ENCODE measurements around the gene BCAS3. TPM values are rescaled to one million over a fixed set of nuclear protein-coding genes. Genes with fewer than 3 reads are reported as not detected.
"Not testable (repeated sequence)": the region's sequence is repeated elsewhere in the genome, so short reads cannot be mapped to it uniquely, and the experiment has no call there.

The BCAS3 gene
- total RNA-seq, 1 experiment from 2014 or later, result 14.3 TPM

- Histone ChIP-seq H3K4me1 (replicated peaks) (peaks cover 13% of the 10 kb centered on the region), H3K27me3 (replicated peaks) (no peaks in the 10 kb centered on the region), H3K36me3 (no peaks in the 10 kb centered on the region), H3K9me3 (replicated peaks) (no peaks in the 10 kb centered on the region), H3K4me3 (no peak overlapping the region), H3K27ac (no peak overlapping the region)
- no peak for DNase-seq (ENCODE audit: low read depth in 1 of 2, low spot score in 2 of 2)
Measured at GRCh38 chr17:60741031-60741430, 63.4 kb downstream of the BCAS3 start.

GRCh38 chr17:60743282-60743681 is 65.6 kb downstream of the BCAS3 start:
- H3K27ac ChIP-seq, result peak overlapping the region; percentile 75
- no peaks in the 10 kb centered on the region for H3K36me3 ChIP-seq
- DNase-seq (ENCODE audit: low read depth in 1 of 2, low spot score in 2 of 2), result no peak
- H3K4me1 ChIP-seq (replicated peaks), result peaks cover 13% of the 10 kb centered on the region
- no peak overlapping the region for H3K4me3 ChIP-seq
- H3K27me3 ChIP-seq (replicated peaks), result no peaks in the 10 kb centered on the region
- H3K9me3 ChIP-seq (replicated peaks), result no peaks in the 10 kb centered on the region

- peaks cover 13% of the 10 kb centered on the region for H3K4me1 ChIP-seq (replicated peaks)
Measured at GRCh38 chr17:60743799-60744198, 66.1 kb downstream of the BCAS3 start.

GRCh38 chr17:60744355-60744966 is 66.8 kb downstream of the BCAS3 start:
- H3K27ac ChIP-seq, result peak overlapping the region; percentile 75
- H3K4me1 ChIP-seq (replicated peaks), result peaks cover 13% of the 10 kb centered on the region
- H3K9me3 ChIP-seq (replicated peaks), result no peaks in the 10 kb centered on the region
- H3K36me3 ChIP-seq, result no peaks in the 10 kb centered on the region
- H3K4me3 ChIP-seq, result no peak overlapping the region
- DNase-seq (ENCODE audit: low read depth in 1 of 2, low spot score in 2 of 2), result no peak
- H3K27me3 ChIP-seq (replicated peaks), result no peaks in the 10 kb centered on the region

More at GRCh38 chr17:60743799-60744198, 66.1 kb downstream of the BCAS3 start:
- H3K4me3 ChIP-seq, result peak overlapping the region; percentile 10
- DNase-seq (ENCODE audit: low read depth in 1 of 2, low spot score in 2 of 2), result peak in 1 of 2 experiments; percentile 80
- H3K27me3 ChIP-seq (replicated peaks), result no peaks in the 10 kb centered on the region
- peak overlapping the region; percentile 75 for H3K27ac ChIP-seq
- H3K36me3 ChIP-seq, result no peaks in the 10 kb centered on the region
- H3K9me3 ChIP-seq (replicated peaks), result no peaks in the 10 kb centered on the region

- H3K27ac ChIP-seq, result no peak overlapping the region
- no peaks in the 10 kb centered on the region for H3K27me3 ChIP-seq (replicated peaks)
- no peaks in the 10 kb centered on the region for H3K36me3 ChIP-seq
- no peak for DNase-seq (ENCODE audit: low read depth in 1 of 2, low spot score in 2 of 2)
- H3K4me3 ChIP-seq, result no peak overlapping the region
- no peaks in the 10 kb centered on the region for H3K9me3 ChIP-seq (replicated peaks)
- H3K4me1 ChIP-seq (replicated peaks), result peaks cover 13% of the 10 kb centered on the region
Measured at GRCh38 chr17:60745544-60745943, 67.9 kb downstream of the BCAS3 start.

GRCh38 chr17:60747069-60747808 is 69.6 kb downstream of the BCAS3 start:
- no peaks in the 10 kb centered on the region for H3K9me3 ChIP-seq (replicated peaks)
- H3K27ac ChIP-seq, result no peak overlapping the region
- no peaks in the 10 kb centered on the region for H3K36me3 ChIP-seq
- peaks cover 13% of the 10 kb centered on the region for H3K4me1 ChIP-seq (replicated peaks)
- no peak for DNase-seq (ENCODE audit: low read depth in 1 of 2, low spot score in 2 of 2)
- H3K4me3 ChIP-seq, result no peak overlapping the region
- no peaks in the 10 kb centered on the region for H3K27me3 ChIP-seq (replicated peaks)

GRCh38 chr17:60748204-60748603 is 70.6 kb downstream of the BCAS3 start:
- H3K4me3 ChIP-seq, result no peak overlapping the region
- no peaks in the 10 kb centered on the region for H3K36me3 ChIP-seq
- no peaks in the 10 kb centered on the region for H3K9me3 ChIP-seq (replicated peaks)
- H3K27ac ChIP-seq, result no peak overlapping the region
- H3K4me1 ChIP-seq (replicated peaks), result peaks cover 13% of the 10 kb centered on the region
- no peak for DNase-seq (ENCODE audit: low read depth in 1 of 2, low spot score in 2 of 2)
- H3K27me3 ChIP-seq (replicated peaks), result no peaks in the 10 kb centered on the region

- Histone ChIP-seq H3K36me3 (no peaks in the 10 kb centered on the region), H3K4me1 (replicated peaks) (peaks cover 7% of the 10 kb centered on the region), H3K27ac (no peak overlapping the region), H3K4me3 (no peak overlapping the region), H3K9me3 (replicated peaks) (no peaks in the 10 kb centered on the region), H3K27me3 (replicated peaks) (no peaks in the 10 kb centered on the region)
- no peak for DNase-seq (ENCODE audit: low read depth in 1 of 2, low spot score in 2 of 2)
Measured at GRCh38 chr17:60749050-60749449, 71.4 kb downstream of the BCAS3 start.

GRCh38 chr17:60749708-60750107 is 72.1 kb downstream of the BCAS3 start:
- Histone ChIP-seq H3K4me3 (no peak overlapping the region), H3K36me3 (no peaks in the 10 kb centered on the region), H3K9me3 (replicated peaks) (no peaks in the 10 kb centered on the region), H3K27ac (no peak overlapping the region), H3K4me1 (replicated peaks) (peaks cover under 1% of the 10 kb centered on the region), H3K27me3 (replicated peaks) (no peaks in the 10 kb centered on the region)
- DNase-seq (ENCODE audit: low read depth in 1 of 2, low spot score in 2 of 2), result no peak

- Histone ChIP-seq H3K36me3 (no peaks in the 10 kb centered on the region), H3K27me3 (replicated peaks) (no peaks in the 10 kb centered on the region), H3K4me3 (no peak overlapping the region), H3K4me1 (replicated peaks) (no peaks in the 10 kb centered on the region), H3K27ac (no peak overlapping the region), H3K9me3 (replicated peaks) (no peaks in the 10 kb centered on the region)
- DNase-seq (ENCODE audit: low read depth in 1 of 2, low spot score in 2 of 2), result no peak
Measured at GRCh38 chr17:60750640-60751039, 73.0 kb downstream of the BCAS3 start.

- Histone ChIP-seq H3K4me1 (replicated peaks) (no peaks in the 10 kb centered on the region), H3K9me3 (replicated peaks) (no peaks in the 10 kb centered on the region), H3K27me3 (replicated peaks) (no peaks in the 10 kb centered on the region), H3K4me3 (no peak overlapping the region), H3K36me3 (no peaks in the 10 kb centered on the region), H3K27ac (no peak overlapping the region)
- no peak for DNase-seq (ENCODE audit: low read depth in 1 of 2, low spot score in 2 of 2)
Measured at GRCh38 chr17:60751884-60752283, 74.2 kb downstream of the BCAS3 start.

- H3K27ac ChIP-seq, result no peak overlapping the region
- no peaks in the 10 kb centered on the region for H3K4me1 ChIP-seq (replicated peaks)
- no peak overlapping the region for H3K4me3 ChIP-seq
- no peaks in the 10 kb centered on the region for H3K27me3 ChIP-seq (replicated peaks)
- H3K36me3 ChIP-seq, result no peaks in the 10 kb centered on the region
- DNase-seq (ENCODE audit: low read depth in 1 of 2, low spot score in 2 of 2), result no peak
- no peaks in the 10 kb centered on the region for H3K9me3 ChIP-seq (replicated peaks)
Measured at GRCh38 chr17:60752873-60753577, 75.4 kb downstream of the BCAS3 start.

- H3K9me3 ChIP-seq (replicated peaks), result no peaks in the 10 kb centered on the region
- H3K36me3 ChIP-seq, result no peaks in the 10 kb centered on the region
- H3K27me3 ChIP-seq (replicated peaks), result no peaks in the 10 kb centered on the region
- H3K4me1 ChIP-seq (replicated peaks), result no peaks in the 10 kb centered on the region
- no peak overlapping the region for H3K4me3 ChIP-seq
- no peak overlapping the region for H3K27ac ChIP-seq
- DNase-seq (ENCODE audit: low read depth in 1 of 2, low spot score in 2 of 2), result no peak
Measured at GRCh38 chr17:60754057-60754604, 76.5 kb downstream of the BCAS3 start.

GRCh38 chr17:60756798-60757197 is 79.1 kb downstream of the BCAS3 start:
- not testable (repeated sequence) for H3K9me3 ChIP-seq (replicated peaks); H3K27me3 ChIP-seq (replicated peaks); H3K4me1 ChIP-seq (replicated peaks); H3K36me3 ChIP-seq; DNase-seq (ENCODE audit: low read depth in 1 of 2, low spot score in 2 of 2); H3K27ac ChIP-seq; H3K4me3 ChIP-seq

Measured in SJSA1 (cell line).